Uterus (tissue), 4 donors: ENCODE results near the gene CALHM1. TPM values are rescaled to one million over a fixed set of nuclear protein-coding genes. Genes with fewer than 3 reads are reported as not detected.

Source experiments
- DNase-seq, 2 donors: peaks; one replicate each; pipeline ENCODE4 v3.0.0-alpha.2; 2019 to 2020
- H3K27ac ChIP-seq, 2 donors: fragments of 200-600 bp; sonication (generic); 1 replicate in 1 of 2; 2 replicates in 1 of 2; pipeline ENCODE4 v1.5.1; 2016 to 2018
- H3K27me3 ChIP-seq, 2 donors: fragments of 200-600 bp; sonication (generic); one replicate each; pipeline ENCODE4 v1.5.1; 2018 to 2019; ENCODE audit warnings: control low read depth in 1 of 2
- H3K36me3 ChIP-seq, 2 donors: fragments of 200-600 bp; sonication (generic); one replicate each; pipeline ENCODE4 v1.5.1; 2019; ENCODE audit warnings: control low read depth in 1 of 2
- H3K4me1 ChIP-seq, 2 donors: fragments of 200-600 bp; sonication (generic); one replicate each; pipeline ENCODE4 v1.5.1; 2018 to 2019; ENCODE audit warnings: control low read depth in 1 of 2
- H3K4me3 ChIP-seq, 2 donors: fragments of 200-600 bp; sonication (generic); 1 replicate in 1 of 2; 2 replicates in 1 of 2; pipeline ENCODE4 v1.5.1; 2018 to 2019; ENCODE audit warnings: mild to moderate bottlenecking in 1 of 2
- H3K9me3 ChIP-seq, 2 donors: fragments of 200-600 bp; sonication (generic); one replicate each; pipeline ENCODE4 v1.5.1; 2019; ENCODE audit warnings: control low read depth in 1 of 2
- CTCF ChIP-seq, 4 experiments: fragments of 200-600 bp in 2 of 4; fragments of 450-650 bp in 2 of 4; sonication (generic) in 2 of 4; IDR thresholded peaks; one replicate each; pipeline ENCODE4 v1.5.1; 2016 to 2019; ENCODE audit warnings: antibody characterized with exemption in 4 of 4, mild to moderate bottlenecking in 2 of 4, moderate library complexity in 1 of 4
- POLR2A ChIP-seq, 2 donors: fragments of 450-650 bp; IDR thresholded peaks; one replicate each; pipeline ENCODE4 v1.6.1; 2016; ENCODE audit warnings: antibody characterized with exemption in 2 of 2, mild to moderate bottlenecking in 1 of 2, moderate library complexity in 1 of 2
- intact Hi-C: fragments of 100-400 bp; cut with DNase I; formaldehyde crosslinking; loops from one replicate; pipeline ENCODE4 v1.15.1; 2023; ENCODE audit warnings: low total_unique reads
- total RNA-seq, 4 donors: library from RNA; depleted of rRNA in 3 of 4; stranded (reverse); fragments of >200 nt in 3 of 4; gene quantifications; one replicate each; pipeline versions ENCODE4 v1.1.0 to v1.2.4, GENCODE V29; 2014 to 2023
- donor health status: DM: yes; HTN: yes; CAD: no.

CALHM1 gene
- total RNA-seq, 4 donors from 2014 or later: not detected

DNA sequence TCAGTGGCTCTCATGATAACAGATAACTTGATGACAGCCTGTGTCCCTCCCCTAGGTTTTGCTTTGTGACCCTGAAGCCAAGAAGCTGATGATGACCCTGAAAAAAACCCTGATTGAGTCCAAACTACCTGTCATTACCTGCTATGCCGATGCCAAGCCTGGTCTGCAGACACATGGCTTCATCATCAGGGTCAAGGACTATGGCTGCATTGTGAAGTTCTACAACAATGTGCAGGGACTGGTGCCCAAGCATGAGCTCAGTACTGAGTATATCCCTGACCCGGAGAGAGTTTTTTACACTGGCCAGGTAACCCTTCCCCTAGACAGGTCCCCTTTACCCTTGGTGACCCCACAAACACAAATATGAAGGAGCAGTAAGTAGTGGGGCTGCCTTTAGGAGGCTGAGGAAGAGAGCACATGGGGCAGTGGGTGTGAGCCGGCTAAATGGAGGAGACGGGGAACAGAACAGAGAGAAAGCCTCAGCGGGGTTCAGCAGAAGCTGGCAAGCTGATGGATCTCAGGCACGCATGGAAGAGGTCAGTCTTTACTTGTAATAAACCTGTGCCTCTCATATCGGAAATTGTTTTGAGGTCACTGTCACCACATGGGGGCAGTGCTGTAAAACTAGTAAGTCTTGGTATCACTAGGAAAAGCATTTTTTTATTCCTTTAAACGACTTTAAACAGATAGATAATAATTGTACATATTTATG, 42.1 kb downstream of the CALHM1 start:
- Histone ChIP-seq H3K27me3 (no peaks in the 10 kb centered on the region), H3K4me1 (no peaks in the 10 kb centered on the region), H3K36me3 (no peaks in the 10 kb centered on the region), H3K27ac (no peak overlapping the region), H3K4me3 (no peak overlapping the region), H3K9me3 (no peaks in the 10 kb centered on the region)
- intact Hi-C loops: loop anchor here (5.0 kb wide), 1 partner anchor 66 kb away; no protein-coding TSS in a partner anchor
- TF ChIP-seq CTCF (IDR thresholded peaks at IDR 0.05) (peak; percentile 79 to 87 (median 84)), POLR2A (IDR thresholded peaks at IDR 0.05) (no peak)
- peak; percentile 68 to 87 for DNase-seq

DNA sequence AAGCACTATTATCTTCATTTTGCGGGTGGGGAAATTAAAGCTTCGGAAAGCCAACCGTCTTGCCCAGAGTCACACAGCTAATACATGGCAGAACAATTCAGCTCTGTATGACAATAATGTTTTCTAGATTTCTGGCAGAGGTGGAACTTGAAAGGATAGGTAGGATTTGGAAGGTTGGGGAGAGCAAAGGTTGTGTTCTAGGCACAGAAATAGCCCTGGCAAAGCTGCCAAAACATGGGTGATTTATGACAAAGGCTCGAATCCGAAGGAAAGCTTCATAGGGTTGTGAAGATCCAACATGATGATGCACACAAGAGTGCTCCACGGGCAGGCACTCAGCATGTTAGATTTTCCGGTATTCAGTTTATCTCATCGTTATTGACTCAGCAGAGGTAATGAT, 43.1 kb downstream of the CALHM1 start:
- no peaks in the 10 kb centered on the region for H3K27me3 ChIP-seq
- TF ChIP-seq POLR2A (IDR thresholded peaks at IDR 0.05) (no peak), CTCF (IDR thresholded peaks at IDR 0.05) (no peak)
- no peaks in the 10 kb centered on the region for H3K9me3 ChIP-seq
- H3K4me1 ChIP-seq: no peaks in the 10 kb centered on the region
- intact Hi-C loops: loop anchor here (5.0 kb wide), 1 partner anchor 67 kb away; no protein-coding TSS in a partner anchor
- no peak for DNase-seq
- H3K4me3 ChIP-seq: no peak overlapping the region
- H3K27ac ChIP-seq: no peak overlapping the region
- no peaks in the 10 kb centered on the region for H3K36me3 ChIP-seq

DNA sequence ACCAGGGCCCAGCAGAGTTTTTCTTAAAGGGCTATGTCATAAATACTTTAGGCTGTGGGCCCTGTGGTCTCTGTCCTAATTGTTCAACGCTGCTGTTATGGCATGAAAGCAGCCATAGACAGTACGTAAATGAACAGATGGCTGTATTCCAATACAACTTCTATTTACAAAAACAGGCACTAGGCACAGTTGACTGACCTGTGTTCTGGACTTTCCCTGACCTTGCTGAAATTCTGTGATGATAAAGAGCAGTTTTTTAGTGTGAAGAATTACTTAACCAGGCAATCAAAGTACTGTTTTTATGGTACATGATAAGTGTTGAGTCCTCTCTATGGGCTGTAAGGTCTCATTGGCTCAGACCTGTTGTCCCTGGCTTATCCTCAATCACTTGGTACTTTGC, 45.1 kb downstream of the CALHM1 start:
- no peak for DNase-seq
- Histone ChIP-seq H3K4me1 (no peaks in the 10 kb centered on the region), H3K9me3 (no peaks in the 10 kb centered on the region), H3K4me3 (no peak overlapping the region), H3K36me3 (no peaks in the 10 kb centered on the region), H3K27ac (no peak overlapping the region), H3K27me3 (no peaks in the 10 kb centered on the region)
- intact Hi-C loops: no loop called here
- no peak for TF ChIP-seq CTCF (IDR thresholded peaks at IDR 0.05)
- TF ChIP-seq POLR2A (IDR thresholded peaks at IDR 0.05): no peak

Other genes with a start within 250 kb of the CALHM1 start
- gene RPEL1, start 213.0 kb downstream of the CALHM1 start, total RNA-seq: under 1 TPM in 2 of 4 donors, not detected in 2; 0.26 to 0.35 TPM
- under 1 TPM in 1 of 4 donors, not detected in 3; 0.55 TPM for gene INA, start 181.8 kb downstream of the CALHM1 start, total RNA-seq
- gene PCGF6, start 107.8 kb downstream of the CALHM1 start, total RNA-seq: 10 to 100 TPM in 2 of 4 donors, 1 to 10 TPM in 2; 1.5 to 19.2 (median 9.7) TPM
- 1 to 10 TPM; 1.8 to 8.6 (median 6.0) TPM for gene TAF5, start 90.9 kb downstream of the CALHM1 start, total RNA-seq
- 100 to 1,000 TPM in 3 of 4 donors, 10 to 100 TPM in 1; 74.1 to 379 (median 185) TPM for gene ATP5MK, start 62.4 kb downstream of the CALHM1 start, total RNA-seq
- gene PDCD11, start 62.3 kb downstream of the CALHM1 start, total RNA-seq: 10 to 100 TPM in 2 of 4 donors, 1 to 10 TPM in 2; 7.4 to 39.0 (median 22.2) TPM
- gene CALHM2, start 6.5 kb downstream of the CALHM1 start, total RNA-seq: 10 to 100 TPM; 29.7 to 98.7 (median 46.8) TPM
- gene CALHM3, start 20.3 kb upstream of the CALHM1 start, total RNA-seq: not detected
- gene NEURL1, start 34.8 kb upstream of the CALHM1 start, total RNA-seq: 10 to 100 TPM in 2 of 4 donors, 1 to 10 TPM in 2; 3.8 to 46.1 (median 14.1) TPM